T-helper 9 cell (primary cell): ENCODE results near the gene ADCY10.
"Not testable (repeated sequence)": the region's sequence is repeated elsewhere in the genome, so short reads cannot be mapped to it uniquely, and the experiment has no call there.

Source experiments
- DNase-seq: peaks from one replicate; pipeline ENCODE4 v3.0.0-alpha.2; 2020

ADCY10 gene

DNA sequence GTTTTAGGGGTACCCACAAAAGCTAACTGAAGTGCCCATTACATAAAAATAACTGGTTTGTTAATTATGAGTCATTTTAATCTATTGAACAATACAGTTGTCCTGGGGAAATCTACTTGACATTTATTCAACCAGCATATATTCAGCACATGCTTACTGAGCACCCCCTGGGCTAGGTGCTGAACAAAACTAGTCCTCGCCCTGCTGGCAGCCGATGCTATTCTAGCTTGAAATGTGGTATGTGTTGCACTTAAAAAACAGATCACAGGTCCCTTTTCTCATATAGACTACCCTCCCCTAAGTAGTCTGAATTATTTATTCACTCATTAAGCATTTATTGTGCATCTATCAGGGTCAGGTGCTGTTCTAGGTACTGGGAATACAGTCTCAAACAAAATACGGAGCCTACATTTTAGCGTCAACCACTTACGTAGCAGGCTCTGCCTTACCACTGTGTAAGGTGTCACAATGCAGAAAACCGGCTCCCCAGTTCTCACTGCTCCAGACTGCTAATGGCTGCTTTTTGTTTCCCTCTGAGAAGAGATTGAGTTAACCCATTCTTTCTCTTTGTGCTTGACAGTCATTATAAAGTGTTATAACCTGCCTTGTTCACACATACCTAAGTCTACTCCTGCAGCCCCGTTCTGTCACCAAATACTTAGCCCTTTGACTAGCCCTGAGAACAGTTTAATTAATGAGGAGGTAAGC is 57.1 kb downstream of the ADCY10 start:
- DNase-seq, result no peak

DNA sequence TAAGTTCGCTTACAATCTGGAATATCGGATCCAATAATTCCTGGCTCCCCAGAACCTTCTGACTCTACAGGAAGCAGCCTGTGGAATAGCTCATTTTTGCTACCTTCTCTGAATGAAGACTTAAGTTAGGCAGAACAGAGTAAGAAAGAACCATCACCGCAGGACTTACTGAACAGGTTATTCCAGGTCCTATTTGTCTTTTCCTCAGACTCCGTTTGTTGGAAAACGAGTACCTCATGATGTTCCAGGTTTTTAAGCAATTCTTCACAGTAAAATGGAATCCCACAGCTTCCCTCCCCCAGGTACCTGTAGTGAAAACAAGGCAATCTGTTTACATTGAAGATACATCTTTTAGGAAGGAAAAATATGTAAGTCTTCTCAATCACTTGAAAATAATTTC is 59.8 kb downstream of the ADCY10 start:
- no peak for DNase-seq

DNA sequence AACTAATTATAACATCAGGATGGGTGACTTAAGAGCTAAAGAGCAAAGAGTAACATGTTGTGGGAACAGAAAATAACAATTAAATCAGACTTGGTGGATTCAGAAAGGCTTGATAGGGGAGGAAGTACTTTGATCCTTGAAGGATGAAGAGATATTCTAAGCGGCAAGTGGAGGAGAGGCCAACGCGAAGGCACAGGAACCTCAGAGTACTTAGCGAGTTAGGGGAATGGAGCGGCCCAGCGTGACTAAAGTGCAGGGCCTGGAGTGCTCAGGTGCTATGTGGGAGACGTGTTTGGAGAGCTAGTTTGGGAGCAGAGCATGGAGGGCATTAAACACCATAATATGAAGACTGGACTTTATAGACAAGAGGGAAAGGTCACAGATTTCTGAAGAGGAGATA is 64.3 kb downstream of the ADCY10 start:
- DNase-seq, result no peak

DNA sequence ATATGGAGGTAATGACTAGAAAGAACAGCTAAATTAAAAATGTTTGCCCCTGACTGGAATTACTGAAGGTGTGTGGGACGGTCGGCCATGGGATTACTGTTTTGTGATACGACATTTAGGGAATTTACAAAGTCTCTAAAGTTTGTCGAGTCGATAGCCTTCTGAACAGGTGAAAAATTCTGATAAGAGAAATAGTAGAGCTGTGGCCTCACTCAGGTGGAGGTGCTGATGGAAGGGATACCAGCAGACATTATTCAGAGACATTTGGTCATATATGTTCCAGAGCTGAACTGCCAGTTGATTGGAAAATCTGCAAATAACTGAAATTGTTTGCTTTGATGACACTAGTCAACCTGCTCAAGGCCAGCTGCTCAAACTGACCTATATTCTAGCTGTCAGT is 71.1 kb downstream of the ADCY10 start:
- DNase-seq, result no peak

- no peak for DNase-seq
These were observed 72.4 kb downstream of the ADCY10 start for GRCh38 chr1:167841530-167841929.

GRCh38 chr1:167839009-167839408 is 74.9 kb downstream of the ADCY10 start:
- no peak for DNase-seq

- DNase-seq, result no peak
These were observed 76.6 kb downstream of the ADCY10 start for GRCh38 chr1:167837326-167837725.

- DNase-seq, result no peak
These were observed 77.7 kb downstream of the ADCY10 start for GRCh38 chr1:167836197-167836596.

DNA sequence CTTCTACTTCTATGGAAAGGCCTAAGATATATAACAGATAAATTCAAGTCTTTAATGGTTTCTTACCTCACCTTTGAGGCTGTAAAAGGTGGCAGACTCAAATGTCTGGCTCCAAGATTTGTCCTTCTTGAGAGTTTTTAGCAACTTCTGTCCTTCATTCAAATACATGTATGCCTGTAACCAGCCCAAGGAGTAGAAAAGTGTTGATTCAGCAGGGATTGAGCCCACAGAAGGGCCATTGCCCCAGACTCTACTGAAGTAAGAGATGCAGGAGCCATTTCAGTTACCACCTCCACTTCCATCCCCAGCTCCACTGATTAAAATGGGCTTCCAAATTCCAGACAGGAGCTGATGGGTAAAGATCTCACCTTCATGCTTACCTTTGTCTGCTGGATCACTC is 80.0 kb downstream of the ADCY10 start:
- no peak for DNase-seq

DNA sequence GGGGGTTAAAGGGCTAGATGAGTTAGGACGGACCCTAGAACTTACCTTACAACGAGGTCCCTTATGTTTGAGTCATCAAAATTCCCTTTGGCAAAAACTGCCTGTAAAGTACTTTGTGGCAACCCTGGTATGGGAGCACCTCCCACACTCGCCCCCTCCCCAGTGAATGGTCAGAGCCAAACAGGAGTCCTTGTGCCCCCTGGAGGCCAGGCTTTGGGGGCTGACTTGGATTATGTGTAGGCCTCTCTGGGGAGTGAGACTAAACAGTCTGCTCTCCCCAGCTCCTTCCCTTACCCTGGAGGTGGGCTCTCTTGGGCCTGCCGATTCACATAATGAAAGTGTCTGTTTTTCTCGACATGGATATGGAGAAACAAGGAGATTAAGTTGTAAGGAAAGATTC is 81.2 kb downstream of the ADCY10 start:
- DNase-seq, result no peak

DNA sequence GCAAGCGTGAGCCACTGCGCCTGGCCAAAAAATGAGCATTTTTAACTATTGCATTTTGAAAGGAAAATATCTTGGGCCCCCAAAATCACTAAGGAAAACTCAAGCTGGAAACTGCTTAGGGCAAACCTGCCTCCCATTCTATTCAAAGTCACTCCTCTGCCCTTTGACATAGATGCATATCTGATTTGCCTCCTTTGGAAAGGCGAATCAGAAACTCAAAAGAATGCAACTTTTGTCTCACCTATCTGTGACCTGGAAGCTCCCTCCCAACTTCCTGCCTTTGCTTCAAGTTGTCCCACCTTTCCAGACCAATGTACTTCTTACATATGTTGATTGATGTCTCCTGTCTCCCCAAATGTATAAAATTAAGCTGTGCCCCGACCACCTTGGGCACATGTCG is 83.3 kb downstream of the ADCY10 start:
- not testable (repeated sequence) for DNase-seq

DNA sequence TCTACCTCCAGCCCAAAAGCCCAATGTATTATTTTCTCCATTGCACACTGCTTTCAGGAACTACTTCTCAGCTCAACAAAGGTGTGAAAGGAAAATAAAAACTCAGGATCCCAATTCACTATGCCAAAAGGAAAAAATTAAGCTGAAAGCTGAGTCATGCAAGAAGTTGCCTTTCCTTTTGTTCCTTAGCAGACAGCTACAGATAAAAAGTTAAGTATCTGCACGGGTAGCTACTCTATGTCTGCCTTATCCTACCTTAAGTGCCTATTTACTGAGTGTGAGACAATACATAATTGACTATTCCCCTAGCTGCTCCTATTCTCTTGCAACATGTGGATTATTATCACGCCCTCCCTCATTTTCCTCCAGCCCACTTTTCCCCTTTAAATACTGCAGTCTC is 84.1 kb downstream of the ADCY10 start:
- no peak for DNase-seq

DNA sequence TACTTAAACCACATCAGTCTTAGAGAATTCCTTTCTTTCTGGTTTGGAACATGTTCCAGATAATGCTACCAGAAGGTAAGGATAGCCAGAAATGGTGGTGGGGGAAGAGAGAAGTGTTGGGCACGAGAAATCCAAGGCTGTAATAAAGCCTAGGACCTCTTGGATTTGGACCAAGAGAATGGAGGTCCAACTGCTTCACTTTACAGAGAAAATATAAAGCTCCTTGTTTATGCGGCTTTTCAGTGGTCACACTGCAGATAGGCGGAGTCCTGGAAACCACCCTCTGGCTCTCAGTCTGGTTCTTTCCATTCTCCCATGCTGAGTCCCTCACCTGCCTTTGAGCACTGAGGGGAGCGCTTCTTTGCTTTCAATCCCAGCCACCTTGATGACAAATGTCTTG is 87.8 kb downstream of the ADCY10 start:
- DNase-seq, result no peak

DNA sequence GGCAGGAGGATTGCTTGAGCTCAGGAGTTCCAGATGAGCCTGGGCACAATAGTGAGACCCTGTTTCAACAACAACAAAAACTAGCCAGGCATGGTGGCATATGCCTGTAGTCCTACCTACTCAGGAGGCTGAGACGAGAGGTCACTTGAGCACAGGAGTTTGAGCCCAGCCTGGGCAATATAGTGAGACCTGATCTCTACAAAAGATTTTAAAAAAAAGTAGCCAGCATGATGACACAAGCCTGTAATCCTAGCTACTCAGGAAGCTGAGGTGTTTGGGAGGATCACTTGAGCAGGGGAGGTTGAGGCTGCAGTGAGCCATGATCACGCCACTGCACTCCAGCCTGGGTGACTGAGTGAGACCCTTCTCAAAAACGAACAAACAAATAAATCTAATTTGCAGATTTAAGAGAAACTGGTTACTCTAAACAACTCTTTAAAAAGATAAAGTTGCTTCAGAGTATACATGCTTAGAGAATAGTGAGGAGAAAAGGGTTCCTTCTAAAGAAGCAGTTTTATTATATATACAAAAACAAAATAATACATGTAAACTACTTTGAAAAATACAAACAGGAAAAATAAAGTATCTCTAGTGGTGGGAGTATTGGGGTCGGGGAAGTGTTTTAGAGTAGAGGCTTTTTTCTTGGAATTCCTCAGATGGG is 88.4 kb downstream of the ADCY10 start:
- DNase-seq, result no peak

- DNase-seq, result no peak
These were observed 89.7 kb downstream of the ADCY10 start for GRCh38 chr1:167824163-167824794.

- DNase-seq, result no peak
These were observed 91.8 kb downstream of the ADCY10 start for GRCh38 chr1:167821969-167822685.

GRCh38 chr1:167821356-167821685 is 92.6 kb downstream of the ADCY10 start:
- DNase-seq, result no peak

GRCh38 chr1:167820684-167821355 is 93.1 kb downstream of the ADCY10 start:
- no peak for DNase-seq

DNA sequence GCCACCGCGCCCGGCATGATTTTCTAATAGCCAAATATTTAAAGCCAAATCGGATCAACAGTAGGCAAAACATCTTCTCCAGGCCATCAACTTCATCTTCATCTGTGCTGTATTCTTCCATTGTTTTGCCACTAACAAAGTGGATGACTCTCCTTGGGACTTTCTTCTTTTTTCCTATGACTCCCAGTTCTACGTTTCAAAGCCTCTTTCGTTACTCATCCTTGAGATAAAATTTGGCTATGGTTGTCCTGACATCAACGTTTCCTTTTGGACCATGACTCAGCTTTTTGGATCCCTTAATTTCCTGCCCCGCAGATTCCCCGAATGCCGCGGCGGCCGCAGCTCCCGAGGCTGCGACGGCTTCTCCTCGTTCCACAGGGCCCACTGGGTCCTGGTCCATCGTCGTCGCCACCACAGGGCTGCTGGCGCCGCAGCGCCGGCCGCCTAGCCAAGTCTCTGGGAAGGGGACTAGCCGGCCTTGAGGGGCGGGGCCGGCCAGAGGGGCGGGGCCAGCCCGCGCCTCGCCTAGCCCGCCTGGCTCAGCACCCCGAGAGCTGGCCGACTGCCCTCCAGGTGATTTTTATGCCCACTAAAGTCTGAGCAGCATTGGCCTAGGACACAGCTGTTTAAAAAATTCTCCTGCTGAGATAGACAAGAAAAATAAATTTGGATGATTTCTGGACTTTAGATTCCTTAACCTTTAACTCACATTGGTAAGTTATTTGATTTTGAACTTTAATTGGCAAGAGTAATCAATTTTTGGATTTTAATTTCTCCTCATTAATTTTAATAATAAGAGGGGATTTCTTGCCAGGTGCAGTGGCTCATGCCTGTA is 93.9 kb downstream of the ADCY10 start:
- DNase-seq, result no peak

DNA sequence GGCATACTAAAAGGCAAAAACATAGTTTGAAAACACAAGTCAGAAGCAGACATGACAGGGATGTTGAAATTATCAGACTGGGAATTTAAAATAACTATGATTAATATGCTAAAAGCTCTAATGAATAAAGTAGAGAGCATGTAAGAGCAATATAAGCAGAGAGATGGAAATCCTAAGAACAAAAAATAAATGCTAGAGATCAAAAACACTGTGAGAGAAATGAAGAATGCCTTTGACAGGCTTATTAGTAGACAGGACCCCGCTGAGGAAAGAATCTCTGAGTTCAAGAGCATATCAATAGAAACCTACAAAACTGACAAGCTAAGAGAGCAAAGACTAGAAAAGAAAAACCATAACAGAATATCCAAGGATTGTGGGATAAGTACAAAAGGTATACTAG is 98.3 kb downstream of the ADCY10 start:
- DNase-seq, result no peak

DNA sequence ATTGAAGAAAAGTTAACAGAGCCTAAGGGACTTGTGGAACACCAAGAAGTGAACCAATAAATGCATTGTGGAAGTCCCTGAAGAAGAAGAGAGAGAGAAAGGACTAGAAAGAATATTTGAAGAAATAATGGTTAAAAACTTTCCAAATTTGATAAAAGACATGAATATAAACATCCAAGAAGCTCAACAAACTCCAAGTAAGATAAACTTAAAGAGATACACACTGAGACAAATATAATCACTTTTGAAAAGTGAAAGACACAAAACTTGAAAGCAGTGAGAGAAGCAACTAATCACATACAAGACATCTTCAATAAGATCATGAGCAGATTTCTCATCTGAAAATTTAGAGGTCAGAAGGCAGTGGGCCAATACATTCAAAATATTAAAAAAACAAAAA is 101.0 kb downstream of the ADCY10 start:
- no peak for DNase-seq

- DNase-seq, result no peak
These were observed 105.2 kb downstream of the ADCY10 start for GRCh38 chr1:167808690-167809089.
